Measurements from ENCODE around the gene AARSD1.
"Not testable (repeated sequence)": the region's sequence is repeated elsewhere in the genome, so short reads cannot be mapped to it uniquely, and the experiment has no call there.

AARSD1 gene

DNA sequence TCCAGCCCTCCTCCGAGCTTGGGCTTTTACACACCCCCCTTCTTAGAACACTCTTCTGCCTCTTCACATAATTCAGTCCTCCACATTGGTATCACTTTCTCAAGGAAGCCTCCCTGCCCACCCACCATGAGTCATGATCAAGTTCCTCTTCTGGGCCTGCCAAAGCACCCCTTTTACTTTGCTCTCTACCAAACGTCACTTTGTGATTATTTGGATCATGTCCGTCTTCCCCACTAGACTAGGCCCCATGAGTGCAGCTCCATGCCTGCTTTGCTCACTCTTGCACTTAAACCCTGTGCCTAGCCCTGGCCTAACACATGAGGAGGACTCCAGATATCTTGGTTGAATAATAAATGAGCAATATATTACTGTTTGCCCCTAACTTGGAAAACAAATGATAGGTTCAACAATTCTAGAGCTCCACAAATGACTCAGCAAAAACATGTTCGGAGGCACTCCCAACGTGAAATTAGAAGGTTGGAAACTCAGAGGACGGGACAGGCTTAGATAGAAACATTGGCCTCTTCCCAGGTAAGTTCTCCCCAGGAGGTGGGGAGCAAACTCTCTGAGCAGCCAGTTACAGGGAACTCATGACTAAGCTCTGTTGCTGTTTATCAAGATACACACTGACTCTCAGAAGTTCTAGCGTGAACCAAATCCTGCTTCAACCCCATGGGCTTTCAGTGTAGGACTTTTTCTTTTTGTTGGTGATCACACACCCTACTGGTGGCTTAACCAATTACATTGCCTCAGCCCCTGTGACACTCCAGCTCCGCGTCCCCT, 35.3 kb downstream of the AARSD1 start:
- Histone ChIP-seq H3K36me3 (ENCODE audit: control insufficient read depth, insufficient read depth, low read length) (no peaks in the 10 kb centered on the region), H3K4me3 (ENCODE audit: low read length) (no peak overlapping the region), H3K27me3 (ENCODE audit: control insufficient read depth, insufficient read depth, low read length) (no peaks in the 10 kb centered on the region), H3K9me3 (ENCODE audit: control insufficient read depth, low read length) (no peaks in the 10 kb centered on the region), H3K4me1 (ENCODE audit: control insufficient read depth, insufficient read depth, low read length) (peaks cover 9% of the 10 kb centered on the region), H3K9ac (ENCODE audit: low read length) (no peak overlapping the region)

DNA sequence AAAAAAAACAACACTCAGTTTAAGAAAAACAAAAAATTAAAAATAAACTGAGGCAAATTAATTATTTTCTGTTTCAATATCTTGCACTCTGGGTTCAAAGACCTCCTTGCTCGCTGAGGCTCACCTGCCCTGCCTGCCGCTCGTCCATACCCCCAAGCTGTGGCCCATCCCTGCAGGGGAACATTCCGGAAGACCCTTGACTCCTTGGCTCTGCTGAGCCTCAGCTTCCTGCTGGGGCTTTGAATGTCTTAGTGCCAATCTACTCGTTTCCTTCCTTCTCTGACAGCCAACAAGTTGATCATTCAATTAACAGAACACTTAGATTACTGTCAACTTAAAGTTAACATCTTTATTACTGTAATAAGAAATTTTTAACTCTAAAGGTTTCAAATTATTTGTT, 39.4 kb downstream of the AARSD1 start:
- H3K9ac ChIP-seq (ENCODE audit: low read length): no peak overlapping the region
- no peaks in the 10 kb centered on the region for H3K36me3 ChIP-seq (ENCODE audit: control insufficient read depth, insufficient read depth, low read length)
- H3K27me3 ChIP-seq (ENCODE audit: control insufficient read depth, insufficient read depth, low read length): no peaks in the 10 kb centered on the region
- no peaks in the 10 kb centered on the region for H3K9me3 ChIP-seq (ENCODE audit: control insufficient read depth, low read length)
- peaks cover 16% of the 10 kb centered on the region for H3K4me1 ChIP-seq (ENCODE audit: control insufficient read depth, insufficient read depth, low read length)
- no peak overlapping the region for H3K4me3 ChIP-seq (ENCODE audit: low read length)

DNA sequence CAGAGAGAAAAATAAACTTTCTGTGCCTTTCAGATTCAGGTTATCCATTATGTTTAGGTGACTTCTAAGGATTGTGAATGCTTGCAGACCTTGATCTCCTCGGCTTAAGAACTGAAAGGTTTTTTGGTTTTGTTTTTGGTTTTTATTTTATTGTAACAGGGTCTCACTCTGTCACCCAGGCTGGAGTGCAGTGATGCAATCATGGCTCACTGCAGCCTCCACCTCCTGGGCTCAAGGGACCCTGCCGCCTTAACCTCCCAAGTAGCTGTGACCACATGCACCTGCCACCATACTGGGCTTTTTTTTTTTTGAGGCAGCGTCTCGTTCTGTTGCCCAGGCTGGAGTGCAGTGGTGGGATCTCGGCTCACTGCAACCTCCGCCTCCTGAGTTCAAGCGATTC, 40.8 kb downstream of the AARSD1 start:
- not testable (repeated sequence) for H3K27me3 ChIP-seq (ENCODE audit: control insufficient read depth, insufficient read depth, low read length); H3K9me3 ChIP-seq (ENCODE audit: control insufficient read depth, low read length); H3K4me3 ChIP-seq (ENCODE audit: low read length); H3K36me3 ChIP-seq (ENCODE audit: control insufficient read depth, insufficient read depth, low read length); H3K9ac ChIP-seq (ENCODE audit: low read length)
- peaks cover 16% of the 10 kb centered on the region for H3K4me1 ChIP-seq (ENCODE audit: control insufficient read depth, insufficient read depth, low read length)

DNA sequence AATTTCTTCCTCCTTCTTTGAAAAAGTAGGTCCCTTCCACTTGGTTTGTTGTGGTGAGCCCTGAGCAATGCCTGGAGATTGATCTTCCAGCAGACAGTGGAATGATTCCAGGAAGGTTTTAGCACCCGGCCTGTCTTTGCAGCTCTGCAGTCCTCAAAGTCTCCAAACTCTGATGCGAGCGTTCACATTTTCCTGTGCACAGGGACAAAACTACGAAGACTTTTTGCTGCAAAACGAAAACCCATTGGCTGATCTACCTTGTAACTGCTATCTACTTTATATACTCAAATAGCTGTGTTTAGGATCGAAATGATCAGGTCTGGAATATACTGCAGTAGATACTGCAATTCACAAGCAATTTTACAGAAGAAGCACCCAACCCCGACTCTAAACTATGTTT, 42.0 kb downstream of the AARSD1 start:
- H3K4me1 ChIP-seq (ENCODE audit: control insufficient read depth, insufficient read depth, low read length): peaks cover 14% of the 10 kb centered on the region

DNA sequence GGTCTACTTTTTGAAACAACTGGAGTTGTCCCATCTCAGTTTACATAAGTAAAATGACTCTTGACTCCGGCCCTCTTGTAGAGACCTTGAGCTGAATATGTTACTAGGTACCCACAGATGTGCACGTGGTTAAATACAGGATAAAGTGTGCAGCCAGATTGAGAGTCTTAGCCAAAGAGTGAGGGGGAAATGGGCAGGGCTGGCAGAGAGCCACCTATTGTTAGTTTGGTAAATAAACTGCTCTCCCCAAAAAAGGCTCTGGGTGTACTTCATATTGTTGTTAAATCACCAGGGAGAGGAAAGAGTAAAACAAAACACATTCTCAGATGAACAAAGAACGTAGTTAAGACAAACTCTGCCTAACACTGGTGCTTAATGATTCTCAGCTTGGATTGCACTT, 43.3 kb downstream of the AARSD1 start:
- no peaks in the 10 kb centered on the region for H3K36me3 ChIP-seq (ENCODE audit: control insufficient read depth, insufficient read depth, low read length)
- no peaks in the 10 kb centered on the region for H3K27me3 ChIP-seq (ENCODE audit: control insufficient read depth, insufficient read depth, low read length)
- H3K4me3 ChIP-seq (ENCODE audit: low read length): no peak overlapping the region
- no peaks in the 10 kb centered on the region for H3K9me3 ChIP-seq (ENCODE audit: control insufficient read depth, low read length)
- peaks cover 14% of the 10 kb centered on the region for H3K4me1 ChIP-seq (ENCODE audit: control insufficient read depth, insufficient read depth, low read length)
- no peak overlapping the region for H3K9ac ChIP-seq (ENCODE audit: low read length)

More for the DNA sequence above, 42.0 kb downstream of the AARSD1 start:
- Histone ChIP-seq H3K27me3 (ENCODE audit: control insufficient read depth, insufficient read depth, low read length) (no peaks in the 10 kb centered on the region), H3K9ac (ENCODE audit: low read length) (no peak overlapping the region), H3K9me3 (ENCODE audit: control insufficient read depth, low read length) (no peaks in the 10 kb centered on the region), H3K4me3 (ENCODE audit: low read length) (no peak overlapping the region), H3K36me3 (ENCODE audit: control insufficient read depth, insufficient read depth, low read length) (no peaks in the 10 kb centered on the region)

DNA sequence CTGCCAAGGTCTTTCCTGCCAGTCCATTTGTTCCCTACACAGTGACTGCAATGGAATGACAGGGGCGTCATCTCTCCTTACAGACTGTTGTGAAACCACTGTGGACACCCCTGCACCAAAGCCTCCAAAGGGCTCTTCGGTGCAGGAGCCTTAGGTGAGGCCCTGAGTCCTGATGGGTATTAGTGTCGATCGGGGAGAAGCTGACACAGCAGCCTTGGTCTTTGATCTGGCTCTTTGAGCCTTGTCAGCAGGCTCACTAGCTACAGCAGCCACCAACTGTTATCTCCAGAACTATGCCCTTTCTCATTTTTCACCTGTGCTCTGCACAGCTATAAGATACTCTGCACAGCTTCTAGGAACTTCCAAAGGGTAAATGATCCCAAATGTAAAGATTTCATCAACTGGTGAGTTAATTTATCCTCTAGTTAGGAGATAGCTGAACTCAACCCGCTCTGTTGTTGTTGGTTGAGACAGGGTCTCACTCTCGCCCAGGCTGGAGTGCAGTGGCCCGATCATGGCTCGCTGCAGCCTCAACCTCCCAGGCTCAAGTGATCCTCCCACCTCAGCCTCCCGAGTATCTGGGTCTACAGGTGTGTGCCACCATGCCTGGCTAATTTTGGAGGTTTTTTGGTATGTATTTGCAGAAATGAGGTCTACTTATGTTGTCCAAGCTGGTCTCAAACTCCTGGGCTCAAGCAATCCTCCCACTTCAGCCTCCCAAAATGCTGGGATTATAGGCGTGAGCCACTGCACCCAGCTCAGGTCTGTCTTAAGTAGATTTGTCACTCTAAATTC, 44.0 kb downstream of the AARSD1 start:
- no peaks in the 10 kb centered on the region for H3K9me3 ChIP-seq (ENCODE audit: control insufficient read depth, low read length)
- H3K4me3 ChIP-seq (ENCODE audit: low read length): no peak overlapping the region
- H3K4me1 ChIP-seq (ENCODE audit: control insufficient read depth, insufficient read depth, low read length): peaks cover 14% of the 10 kb centered on the region
- H3K36me3 ChIP-seq (ENCODE audit: control insufficient read depth, insufficient read depth, low read length): no peaks in the 10 kb centered on the region
- no peak overlapping the region for H3K9ac ChIP-seq (ENCODE audit: low read length)
- H3K27me3 ChIP-seq (ENCODE audit: control insufficient read depth, insufficient read depth, low read length): no peaks in the 10 kb centered on the region

DNA sequence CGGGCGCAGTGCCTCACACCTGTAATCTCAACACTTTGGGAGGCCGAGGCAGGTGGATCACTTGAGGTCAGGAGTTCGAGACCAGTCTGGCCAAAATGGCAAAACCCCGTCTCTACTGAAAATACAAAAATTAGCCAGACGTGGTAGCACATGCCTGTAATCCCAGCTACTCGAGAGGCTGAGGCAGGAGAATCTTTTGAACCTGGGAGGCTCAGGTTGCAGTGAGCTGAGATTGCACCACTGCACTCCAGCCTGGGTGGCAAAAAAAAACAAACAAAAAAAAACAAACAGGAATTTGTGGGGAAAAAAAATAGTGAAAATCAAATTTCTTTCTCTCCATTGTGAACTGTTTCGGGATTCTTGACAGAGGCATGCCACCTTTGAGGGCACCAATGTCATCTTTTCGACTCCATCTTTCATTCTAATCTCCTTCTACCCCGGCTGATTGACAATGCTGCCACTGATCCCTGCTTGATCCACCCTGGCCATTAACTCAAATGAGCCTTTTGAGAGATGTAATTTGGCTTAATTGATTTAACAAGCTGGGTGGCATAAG, 44.7 kb downstream of the AARSD1 start:
- not testable (repeated sequence) for H3K36me3 ChIP-seq (ENCODE audit: control insufficient read depth, insufficient read depth, low read length); H3K4me3 ChIP-seq (ENCODE audit: low read length); H3K27me3 ChIP-seq (ENCODE audit: control insufficient read depth, insufficient read depth, low read length); H3K9me3 ChIP-seq (ENCODE audit: control insufficient read depth, low read length); H3K9ac ChIP-seq (ENCODE audit: low read length)
- H3K4me1 ChIP-seq (ENCODE audit: control insufficient read depth, insufficient read depth, low read length): peaks cover 14% of the 10 kb centered on the region

DNA sequence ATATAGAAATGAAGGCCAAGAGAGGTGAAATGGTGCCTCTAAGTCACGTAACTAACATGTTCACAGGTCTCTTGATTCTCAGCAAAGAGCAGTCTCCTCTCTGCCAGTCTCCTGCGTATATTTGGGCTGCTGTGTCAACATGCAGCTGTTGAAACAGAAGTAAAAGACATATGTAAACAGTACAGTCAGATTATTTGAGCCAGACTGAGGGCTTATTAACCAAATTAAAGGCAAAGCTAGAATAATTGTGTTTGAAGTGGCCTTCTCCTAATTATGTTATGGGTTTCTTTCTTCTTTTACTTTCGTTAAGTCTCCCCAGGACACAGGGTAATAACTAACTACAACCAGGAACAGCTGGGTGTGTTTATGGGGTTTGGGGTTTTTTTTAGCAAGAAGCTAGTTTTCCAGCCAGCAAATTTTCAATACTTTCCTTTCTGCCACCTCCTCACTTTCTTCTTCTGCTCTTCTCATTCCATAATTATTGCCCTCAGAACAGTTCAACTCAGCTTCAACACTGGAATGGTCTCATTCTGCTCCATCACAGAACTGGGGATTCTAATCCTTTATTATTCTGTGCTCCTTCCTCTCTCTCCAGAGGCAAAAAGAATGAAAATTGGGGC, 45.2 kb downstream of the AARSD1 start:
- Histone ChIP-seq H3K9ac (ENCODE audit: low read length) (no peak overlapping the region), H3K4me1 (ENCODE audit: control insufficient read depth, insufficient read depth, low read length) (peaks cover 14% of the 10 kb centered on the region), H3K9me3 (ENCODE audit: control insufficient read depth, low read length) (no peaks in the 10 kb centered on the region), H3K4me3 (ENCODE audit: low read length) (no peak overlapping the region), H3K36me3 (ENCODE audit: control insufficient read depth, insufficient read depth, low read length) (no peaks in the 10 kb centered on the region), H3K27me3 (ENCODE audit: control insufficient read depth, insufficient read depth, low read length) (no peaks in the 10 kb centered on the region)

DNA sequence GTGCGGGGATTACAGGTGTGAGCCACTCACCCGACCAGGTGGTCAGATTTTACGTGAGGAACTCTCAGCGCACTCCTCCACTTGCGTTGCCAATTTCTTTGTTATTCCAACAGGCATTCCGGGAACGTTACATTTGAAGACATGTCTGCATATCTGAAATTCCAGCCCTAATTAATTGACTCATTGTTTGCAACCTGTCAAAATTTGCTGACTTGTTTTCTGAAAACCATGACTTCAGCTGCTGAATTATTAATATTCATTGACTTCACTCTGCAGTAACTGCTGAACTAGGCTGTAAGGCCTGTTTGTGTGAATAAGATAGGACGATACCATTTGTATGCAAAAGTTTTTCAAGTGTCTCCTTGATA, 47.0 kb downstream of the AARSD1 start:
- Histone ChIP-seq H3K36me3 (ENCODE audit: control insufficient read depth, insufficient read depth, low read length) (no peaks in the 10 kb centered on the region), H3K4me1 (ENCODE audit: control insufficient read depth, insufficient read depth, low read length) (peaks cover 14% of the 10 kb centered on the region)

DNA sequence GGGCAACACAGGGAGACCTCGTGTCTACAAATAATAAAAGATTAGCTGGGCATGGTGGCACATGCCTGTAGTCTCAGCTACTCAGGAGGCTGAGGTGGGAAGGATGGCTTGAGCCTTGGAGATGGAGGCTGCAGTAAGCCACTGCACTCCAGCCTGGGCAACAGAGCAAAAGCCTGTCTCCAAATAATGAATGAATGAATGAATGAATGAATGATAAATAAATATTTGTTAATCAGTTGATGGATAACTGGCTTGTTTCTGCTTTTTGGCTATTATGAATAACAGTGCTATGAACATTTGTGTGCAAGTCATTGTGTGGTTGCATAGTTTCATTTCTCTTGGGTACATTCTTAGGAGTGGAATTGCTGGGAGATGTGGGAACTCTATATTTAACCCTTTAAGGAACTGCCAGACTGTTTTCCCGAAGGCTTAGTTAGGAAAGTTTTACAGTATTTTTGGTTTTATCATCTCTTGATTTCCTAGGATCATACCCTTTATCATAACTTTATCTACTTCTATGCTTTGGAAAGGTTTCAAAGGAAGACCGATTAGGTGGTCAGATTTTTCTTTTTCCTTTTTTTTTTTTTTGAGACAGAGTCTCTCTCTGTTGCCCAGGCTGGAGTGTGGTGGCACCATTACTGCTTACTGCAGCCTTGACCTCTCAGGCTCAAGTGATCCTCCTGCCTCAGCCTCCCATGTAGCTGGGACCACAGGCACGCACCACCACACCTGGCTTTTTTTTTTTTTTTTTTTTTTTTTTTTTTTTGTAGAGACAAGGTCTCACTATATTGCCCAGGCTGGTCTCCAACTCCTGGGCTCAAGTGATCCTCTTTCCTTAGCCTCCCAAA, 47.6 kb downstream of the AARSD1 start:
- H3K36me3 ChIP-seq (ENCODE audit: control insufficient read depth, insufficient read depth, low read length); H3K4me3 ChIP-seq (ENCODE audit: low read length); H3K27me3 ChIP-seq (ENCODE audit: control insufficient read depth, insufficient read depth, low read length); H3K9me3 ChIP-seq (ENCODE audit: control insufficient read depth, low read length); H3K9ac ChIP-seq (ENCODE audit: low read length): not testable (repeated sequence)
- peaks cover 14% of the 10 kb centered on the region for H3K4me1 ChIP-seq (ENCODE audit: control insufficient read depth, insufficient read depth, low read length)

More for the DNA sequence above, 47.0 kb downstream of the AARSD1 start:
- Histone ChIP-seq H3K9ac (ENCODE audit: low read length) (no peak overlapping the region), H3K4me3 (ENCODE audit: low read length) (no peak overlapping the region), H3K27me3 (ENCODE audit: control insufficient read depth, insufficient read depth, low read length) (no peaks in the 10 kb centered on the region), H3K9me3 (ENCODE audit: control insufficient read depth, low read length) (no peaks in the 10 kb centered on the region)

DNA sequence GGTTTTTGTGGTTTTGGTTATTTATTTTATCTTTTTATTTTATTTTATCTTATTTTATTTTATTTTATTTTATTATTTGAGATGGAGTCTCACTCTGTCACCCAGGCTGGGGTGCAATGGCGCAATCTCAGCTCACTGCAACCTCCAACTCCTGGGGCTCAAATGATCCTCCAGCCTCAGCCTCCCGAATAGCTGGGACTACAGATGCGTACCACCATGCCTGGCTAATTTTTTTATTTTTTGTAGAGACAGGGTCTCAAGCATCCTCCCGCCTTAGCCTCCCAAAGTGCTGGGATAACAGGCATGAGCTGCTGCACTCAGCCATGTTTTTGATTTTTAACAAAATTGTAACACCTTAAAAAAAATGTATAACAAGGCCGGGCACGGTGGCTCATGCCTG, 49.0 kb downstream of the AARSD1 start:
- Histone ChIP-seq H3K4me1 (ENCODE audit: control insufficient read depth, insufficient read depth, low read length) (peaks cover 11% of the 10 kb centered on the region), H3K27me3 (ENCODE audit: control insufficient read depth, insufficient read depth, low read length) (peaks cover 12% of the 10 kb centered on the region)
- H3K9me3 ChIP-seq (ENCODE audit: control insufficient read depth, low read length); H3K9ac ChIP-seq (ENCODE audit: low read length); H3K4me3 ChIP-seq (ENCODE audit: low read length); H3K36me3 ChIP-seq (ENCODE audit: control insufficient read depth, insufficient read depth, low read length): not testable (repeated sequence)

Data from mucosa of stomach (tissue), 1 donor.